ENCODE results near the gene COX7C.

Gene COX7C

GRCh38 chr5:86665984-86666760 is 48.4 kb downstream of the COX7C start:
- DNase-seq (ENCODE audit: low read depth) = no peak
- no peak overlapping the region for H3K4me3 ChIP-seq (ENCODE audit: low read length)
- no peak for TF ChIP-seq CTCF (conservative IDR thresholded peaks at IDR 0.05; ENCODE audit: low read length)

- no peak for DNase-seq (ENCODE audit: low read depth)
- H3K4me3 ChIP-seq (ENCODE audit: low read length) = no peak overlapping the region
- no peak for TF ChIP-seq CTCF (conservative IDR thresholded peaks at IDR 0.05; ENCODE audit: low read length)
Observed at GRCh38 chr5:86666981-86667380, 49.2 kb downstream of the COX7C start.
